GM13976 (cell line): ENCODE measurements around the gene MDM1.

ENCODE experiments used
- DNase-seq: peaks from one replicate; pipeline ENCODE4 v3.0.0; 2012; ENCODE audit warnings: low spot score
- in situ Hi-C: fragments of 300-500 bp; cut with MboI; formaldehyde crosslinking; loops from one replicate; pipeline ENCODE4 v1.12.0; 2022; ENCODE audit warnings: low sequenced_read_pairs, mixed read lengths, inconsistent platforms; ENCODE audit not compliant: unreplicated experiment
- TF ChIP-seq, protein P1 (sequence below): IDR thresholded peaks from 2 replicates; pipeline ENCODE4 v1.5.1; 2012; ENCODE audit warnings: borderline replicate concordance, mild to moderate bottlenecking; ENCODE audit not compliant: insufficient read depth; ENCODE audit errors: extremely low read depth, missing control alignments, control extremely low read depth

The MDM1 gene

DNA sequence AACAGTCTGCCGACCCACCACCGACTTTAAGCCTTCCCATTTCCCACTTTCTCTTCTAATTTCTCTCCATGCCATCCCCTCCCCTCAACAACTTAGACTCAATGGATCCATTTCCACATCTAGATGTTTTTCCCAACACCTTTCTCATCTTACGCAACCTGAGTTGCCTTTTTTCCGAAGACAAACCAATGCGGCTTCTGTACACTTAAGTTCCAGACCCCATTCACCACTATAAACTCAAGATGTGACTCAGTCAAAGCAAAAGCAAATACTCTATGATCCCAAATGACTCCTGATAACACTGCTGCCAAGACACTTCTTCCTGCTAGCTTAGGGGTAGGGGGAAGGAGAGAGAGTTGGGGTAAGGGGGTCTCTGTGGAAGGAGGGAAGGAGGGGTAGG, 80.1 kb downstream of the MDM1 start:
- no peak for DNase-seq
- in situ Hi-C loops, result no loop called here

DNA sequence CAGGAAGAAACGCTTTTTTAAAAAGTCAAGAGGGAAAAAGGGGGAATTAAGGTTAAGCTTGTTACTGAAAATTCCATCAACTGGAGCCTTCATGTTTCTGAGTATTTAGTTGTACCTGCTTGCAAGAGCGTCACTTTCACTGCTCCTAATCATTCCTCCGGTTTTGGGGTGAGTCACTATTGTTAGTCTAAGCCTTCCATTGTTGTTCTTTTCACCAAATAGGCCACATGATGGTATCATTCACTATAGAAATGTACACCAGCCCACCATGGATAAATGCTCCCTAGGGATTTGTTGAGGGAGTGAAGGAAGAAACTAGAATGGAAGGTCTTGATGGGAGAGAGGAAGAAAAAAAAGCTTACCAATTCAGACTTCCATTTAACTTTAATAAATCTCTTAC, 81.7 kb downstream of the MDM1 start:
- TF ChIP-seq, protein P1, sequence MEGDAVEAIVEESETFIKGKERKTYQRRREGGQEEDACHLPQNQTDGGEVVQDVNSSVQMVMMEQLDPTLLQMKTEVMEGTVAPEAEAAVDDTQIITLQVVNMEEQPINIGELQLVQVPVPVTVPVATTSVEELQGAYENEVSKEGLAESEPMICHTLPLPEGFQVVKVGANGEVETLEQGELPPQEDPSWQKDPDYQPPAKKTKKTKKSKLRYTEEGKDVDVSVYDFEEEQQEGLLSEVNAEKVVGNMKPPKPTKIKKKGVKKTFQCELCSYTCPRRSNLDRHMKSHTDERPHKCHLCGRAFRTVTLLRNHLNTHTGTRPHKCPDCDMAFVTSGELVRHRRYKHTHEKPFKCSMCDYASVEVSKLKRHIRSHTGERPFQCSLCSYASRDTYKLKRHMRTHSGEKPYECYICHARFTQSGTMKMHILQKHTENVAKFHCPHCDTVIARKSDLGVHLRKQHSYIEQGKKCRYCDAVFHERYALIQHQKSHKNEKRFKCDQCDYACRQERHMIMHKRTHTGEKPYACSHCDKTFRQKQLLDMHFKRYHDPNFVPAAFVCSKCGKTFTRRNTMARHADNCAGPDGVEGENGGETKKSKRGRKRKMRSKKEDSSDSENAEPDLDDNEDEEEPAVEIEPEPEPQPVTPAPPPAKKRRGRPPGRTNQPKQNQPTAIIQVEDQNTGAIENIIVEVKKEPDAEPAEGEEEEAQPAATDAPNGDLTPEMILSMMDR, result no peak
- DNase-seq, result no peak
- in situ Hi-C loops, result no loop called here

More for the DNA sequence above, 80.1 kb downstream of the MDM1 start:
- TF ChIP-seq, protein P1, result no peak

DNA sequence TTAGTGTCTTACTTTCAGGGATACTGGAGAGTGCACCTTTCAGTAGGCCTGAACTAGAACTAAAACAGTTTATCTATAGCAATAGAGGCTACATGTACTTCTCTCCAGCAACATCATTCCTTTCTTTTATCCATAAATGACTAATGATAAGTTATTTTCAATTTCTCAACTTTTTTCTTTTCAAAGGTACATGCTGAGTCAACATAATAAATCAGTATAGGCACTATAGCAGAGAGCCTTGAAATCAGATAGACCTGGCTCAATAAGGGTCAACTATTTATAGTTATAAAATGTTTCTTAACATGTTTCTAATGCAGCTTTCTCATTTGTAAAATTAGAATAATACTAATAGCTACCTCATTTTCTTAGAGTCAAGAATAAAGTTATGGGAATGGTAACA, 84.4 kb downstream of the MDM1 start:
- in situ Hi-C loops, result no loop called here
- no peak for DNase-seq
- TF ChIP-seq, protein P1, result no peak

DNA sequence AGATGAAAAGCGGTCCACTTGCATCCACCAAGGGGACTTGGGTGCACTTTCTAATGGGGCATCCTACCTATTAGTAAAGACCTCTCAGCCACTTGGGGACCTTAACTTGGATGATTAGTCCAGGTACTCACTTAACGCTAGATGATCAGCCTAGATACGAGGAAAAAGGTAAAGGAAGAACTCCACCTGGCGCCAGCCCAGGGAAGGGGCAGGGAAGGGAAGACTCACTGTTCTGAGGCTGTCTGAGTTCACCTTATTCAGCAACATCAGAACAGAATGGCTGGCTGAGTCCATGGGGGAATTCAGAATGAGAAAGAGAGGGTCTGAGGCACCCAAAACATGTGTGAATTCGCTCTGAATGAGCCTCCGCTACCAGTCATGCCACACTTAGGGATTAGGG, 85.8 kb downstream of the MDM1 start:
- DNase-seq, result no peak
- in situ Hi-C loops, result no loop called here
- TF ChIP-seq, protein P1, result no peak

DNA sequence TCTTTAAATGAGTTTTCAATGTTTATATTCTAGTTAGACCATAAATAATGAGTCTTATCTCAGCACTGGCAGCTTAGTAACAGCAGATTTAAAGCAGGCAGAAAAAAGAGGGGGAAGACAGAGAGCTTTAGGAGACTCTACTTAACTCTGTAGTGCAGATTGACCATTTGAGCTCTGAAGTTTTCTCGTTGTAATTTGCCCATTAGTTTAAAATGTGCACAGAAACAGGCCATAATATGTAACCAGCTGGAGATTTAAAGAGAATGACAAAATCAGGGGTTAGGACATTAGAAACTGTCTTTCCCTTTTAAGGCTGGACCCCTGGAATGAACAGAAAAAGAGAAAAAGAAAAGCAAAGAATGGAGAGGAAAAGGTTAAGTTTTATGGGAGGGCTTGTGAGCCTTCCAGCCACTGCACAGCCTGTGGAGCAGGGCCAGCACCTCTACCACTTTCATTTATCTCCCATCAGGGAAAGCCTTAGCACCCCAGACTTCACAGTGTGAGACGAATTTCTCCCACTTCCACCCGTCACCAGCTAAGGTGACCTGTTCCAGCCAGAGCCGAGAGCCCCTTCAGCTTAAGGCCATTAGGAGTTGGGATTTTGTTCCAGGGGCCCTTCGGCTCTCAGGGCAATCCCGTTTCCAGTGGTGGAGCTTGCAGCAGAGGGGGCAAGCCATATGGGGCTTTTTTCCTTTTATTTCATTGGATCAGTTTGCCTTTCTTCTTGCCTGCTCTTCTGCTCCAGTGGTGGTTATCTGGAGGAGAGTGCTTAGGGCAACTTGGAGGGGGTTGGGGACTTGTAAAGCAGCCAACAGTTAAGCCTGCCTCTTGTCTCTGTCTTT, 86.8 kb downstream of the MDM1 start:
- in situ Hi-C loops, result no loop called here

More for the DNA sequence above, 86.8 kb downstream of the MDM1 start:
- TF ChIP-seq, protein P1, result no peak
- no peak for DNase-seq
